Activated CD4-positive, alpha-beta T cell treated with anti-CD3 and anti-CD28 coated beads for 36 hours (primary cell): ENCODE measurements around the gene NOL7. TPM values are rescaled to one million over a fixed set of nuclear protein-coding genes. Genes with fewer than 3 reads are reported as not detected.

Source experiments
- ATAC-seq: fragments of 200-7000 bp; cut with Tn5 transposase; one replicate; pipeline ENCODE4 v1.10.0; 2021; ENCODE audit warnings: mild to moderate bottlenecking, moderate library complexity
- CTCF ChIA-PET: fragments of 350-600 bp; sonication (Branson Sonifier 250); formaldehyde crosslinking; loops from one replicate; lab custom pipeline; 2021; ENCODE audit warnings: antibody characterized with exemption; lab: Charles Lee
- POLR2A ChIA-PET: fragments of 350-600 bp; sonication (Branson Sonifier 250); formaldehyde crosslinking; loops from one replicate; lab custom pipeline; 2021; ENCODE audit warnings: antibody characterized with exemption, inconsistent platforms; lab: Charles Lee
- DNase-seq: peaks from one replicate; pipeline ENCODE4 v3.0.0-alpha.2; 2020
- H3K27ac Mint-ChIP-seq: one replicate; pipeline ENCODE4 v1.8.0; 2021; ENCODE audit warnings: mixed read lengths
- H3K27me3 Mint-ChIP-seq: one replicate; pipeline ENCODE4 v1.8.0; 2021; ENCODE audit warnings: mixed read lengths
- H3K36me3 Mint-ChIP-seq: one replicate; pipeline ENCODE4 v1.8.0; 2021; ENCODE audit warnings: low read depth, mixed read lengths
- H3K4me1 Mint-ChIP-seq: one replicate; pipeline ENCODE4 v1.8.0; 2021; ENCODE audit warnings: mixed read lengths
- H3K4me3 Mint-ChIP-seq: one replicate; pipeline ENCODE4 v1.8.0; 2021; ENCODE audit warnings: mild to moderate bottlenecking, moderate library complexity, mixed read lengths
- H3K9me3 Mint-ChIP-seq: one replicate; pipeline ENCODE4 v1.8.0; 2021; ENCODE audit warnings: low read depth, mixed read lengths
- intact Hi-C, 2 experiments: fragments of 100-400 bp; cut with DNase I in 1 of 2; cut with micrococcal nuclease in 1 of 2; formaldehyde crosslinking; loops; one replicate each; pipeline versions ENCODE4 v1.14.2 to v1.15.1; 2022 to 2024; cut with DNase I, micrococcal nuclease
- total RNA-seq, 2 experiments: library from RNA; stranded (reverse); gene quantifications; one replicate each; pipeline ENCODE4 v1.2.3, GENCODE V29; 2021

The NOL7 gene
- total RNA-seq, 2 experiments from 2014 or later = 92.8 to 97.3 TPM

DNA sequence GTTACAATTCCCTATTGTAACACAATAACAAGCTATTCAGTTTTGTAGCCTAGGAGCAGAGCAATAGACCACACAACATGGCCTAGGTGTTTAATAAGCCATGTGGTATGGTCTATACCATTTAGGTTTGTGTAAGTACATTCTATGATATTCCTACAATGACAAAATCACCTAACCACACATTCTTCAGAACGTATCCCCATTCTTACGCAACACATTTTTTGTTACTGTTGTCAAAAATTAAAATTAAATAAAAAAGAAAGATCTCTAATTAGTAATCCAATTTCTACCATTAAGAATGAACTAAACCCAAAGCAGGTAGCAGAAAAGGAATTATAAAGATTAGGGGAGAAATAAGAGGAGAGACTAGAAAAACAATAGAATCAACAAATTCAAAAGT is 52.5 kb downstream of the NOL7 start:
- peaks cover 12% of the 10 kb centered on the region for H3K36me3 Mint-ChIP-seq
- H3K27me3 Mint-ChIP-seq = no peaks in the 10 kb centered on the region
- H3K4me1 Mint-ChIP-seq = peaks cover 88% of the 10 kb centered on the region
- H3K9me3 Mint-ChIP-seq = no peaks in the 10 kb centered on the region
- DNase-seq (no peak), ATAC-seq (no peak)
- ChIA-PET POLR2A (no interaction called here), CTCF (interaction anchor here (0.8 to 1.0 kb wide), 2 partner anchors 36 to 128 kb away, joined by 3 read pairs; no protein-coding TSS in a partner anchor)
- H3K27ac Mint-ChIP-seq = no peak overlapping the region
- H3K4me3 Mint-ChIP-seq = no peak overlapping the region
- intact Hi-C loops = loop anchor here (1.0 to 2.0 kb wide), 3 partner anchors 43 to 127 kb away; partner anchors contain the start of gene RANBP9 (in 1 of the 2)

- ChIA-PET CTCF (interaction anchor here (0.6 to 1.1 kb wide), 3 partner anchors 19 to 52 kb away, joined by 3 to 6 read pairs (median 3); no protein-coding TSS in a partner anchor), POLR2A (interaction anchor here (1.0 kb wide), 1 partner anchor 41 kb away, joined by 4 read pairs; no protein-coding TSS in a partner anchor)
- intact Hi-C loops = loop anchor here (1.0 to 2.0 kb wide), 3 partner anchors 42 to 126 kb away; partner anchors contain the start of gene RANBP9 (in 1 of the 2)
- DNase-seq (no peak), ATAC-seq (peak; percentile 75)
- H3K27ac Mint-ChIP-seq = peak overlapping the region; percentile 6
- no peaks in the 10 kb centered on the region for H3K27me3 Mint-ChIP-seq
- peaks cover 15% of the 10 kb centered on the region for H3K36me3 Mint-ChIP-seq
- H3K4me1 Mint-ChIP-seq = peaks cover 88% of the 10 kb centered on the region
- H3K9me3 Mint-ChIP-seq = no peaks in the 10 kb centered on the region
- H3K4me3 Mint-ChIP-seq = peak overlapping the region; percentile 20
Observed at GRCh38 chr6:13668291-13668928, 53.3 kb downstream of the NOL7 start.

DNA sequence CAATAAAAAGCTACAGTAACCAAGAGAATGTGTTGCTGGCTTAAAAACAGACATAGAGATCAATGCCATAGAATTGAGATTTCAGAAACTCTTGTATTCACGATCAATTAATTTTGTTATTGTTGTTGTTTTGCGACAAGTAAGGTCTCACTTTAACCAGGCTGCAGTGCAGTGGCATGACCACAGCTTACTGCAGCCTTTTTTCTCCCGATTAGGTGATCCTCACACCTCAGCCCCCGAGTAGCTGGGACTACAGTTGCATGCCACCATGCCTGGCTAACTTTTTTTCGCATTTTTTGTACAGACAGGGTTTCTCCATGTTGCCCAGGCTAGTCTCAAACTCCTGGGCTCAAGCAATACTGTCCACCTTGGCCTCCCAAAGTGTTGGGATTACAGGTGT is 54.3 kb downstream of the NOL7 start:
- ATAC-seq = no peak
- ChIA-PET POLR2A (no interaction called here), CTCF (interaction anchor here (2.5 to 2.6 kb wide), 2 partner anchors 11 to 31 kb away, joined by 5 to 8 read pairs; no protein-coding TSS in a partner anchor)
- H3K27me3 Mint-ChIP-seq = no peaks in the 10 kb centered on the region
- peaks cover 85% of the 10 kb centered on the region for H3K4me1 Mint-ChIP-seq
- no peaks in the 10 kb centered on the region for H3K9me3 Mint-ChIP-seq
- peak overlapping the region; percentile 48 for H3K27ac Mint-ChIP-seq
- peaks cover 15% of the 10 kb centered on the region for H3K36me3 Mint-ChIP-seq
- DNase-seq = no peak
- intact Hi-C loops = loop anchor here in 1 of 2 experiments (2.0 kb wide), 2 partner anchors 41 to 125 kb away; partner anchors contain the start of gene RANBP9
- no peak overlapping the region for H3K4me3 Mint-ChIP-seq

Other genes starting within 250 kb of the NOL7 start
- 1 to 10 TPM; 4.2 to 5.8 TPM for gene GFOD1, start 127.7 kb upstream of the NOL7 start, total RNA-seq
- 10 to 100 TPM; 14.7 to 21.9 TPM for gene SIRT5, start 40.7 kb upstream of the NOL7 start, total RNA-seq
- 10 to 100 TPM; 50.8 to 65.0 TPM for gene RANBP9, start 96.5 kb downstream of the NOL7 start, total RNA-seq
- 10 to 100 TPM; 37.9 to 59.3 TPM for gene MCUR1, start 199.2 kb downstream of the NOL7 start, total RNA-seq